AG20443 (cell line): Measurements from ENCODE around the gene KMT2B.
"Not testable (repeated sequence)": the region's sequence is repeated elsewhere in the genome, so short reads cannot be mapped to it uniquely, and the experiment has no call there.

Source experiments
- DNase-seq: peaks from one replicate; pipeline ENCODE4 v3.0.0; 2012; ENCODE audit warnings: low spot score, mixed read lengths

Gene KMT2B

DNA sequence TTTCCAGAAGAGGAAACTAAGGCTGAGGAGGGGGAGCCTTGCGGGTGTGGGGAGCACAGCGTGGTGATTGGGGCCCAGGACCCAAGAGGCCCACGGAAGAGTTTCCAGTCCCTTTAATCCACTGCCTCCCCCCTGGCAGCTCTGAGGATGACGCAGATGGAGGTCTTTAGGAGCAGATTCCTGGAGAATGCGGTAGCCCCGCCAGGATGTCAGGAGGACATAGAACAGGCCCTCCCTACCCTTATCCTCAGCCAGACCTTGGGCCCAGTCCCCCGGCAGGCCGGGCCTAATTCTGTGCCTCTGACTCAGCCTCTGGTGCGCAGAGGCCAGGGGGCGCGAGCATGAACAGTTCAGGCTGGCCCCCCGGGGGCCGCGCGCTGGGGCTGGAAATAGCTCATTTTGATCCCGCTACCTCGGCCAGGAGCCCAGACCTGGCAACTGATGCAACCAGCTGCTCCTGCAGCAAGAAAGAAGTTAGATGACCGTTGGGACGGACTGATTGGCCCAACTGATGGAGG is 39.5 kb downstream of the KMT2B start:
- DNase-seq: peak; percentile 67

- peak; percentile 97 for DNase-seq
These were observed 40.2 kb downstream of the KMT2B start, which contains the start of gene PROSER3 for GRCh38 chr19:35757749-35758608. Gene PROSER3 (plus strand): TSS chr19:35758176. CDS start chr19:35758216, 40 bp downstream.

- DNase-seq: peak; percentile 2
These were observed 41.9 kb downstream of the KMT2B start for GRCh38 chr19:35759697-35760096.

- no peak for DNase-seq
These were observed 43.0 kb downstream of the KMT2B start for GRCh38 chr19:35760711-35761349.

DNA sequence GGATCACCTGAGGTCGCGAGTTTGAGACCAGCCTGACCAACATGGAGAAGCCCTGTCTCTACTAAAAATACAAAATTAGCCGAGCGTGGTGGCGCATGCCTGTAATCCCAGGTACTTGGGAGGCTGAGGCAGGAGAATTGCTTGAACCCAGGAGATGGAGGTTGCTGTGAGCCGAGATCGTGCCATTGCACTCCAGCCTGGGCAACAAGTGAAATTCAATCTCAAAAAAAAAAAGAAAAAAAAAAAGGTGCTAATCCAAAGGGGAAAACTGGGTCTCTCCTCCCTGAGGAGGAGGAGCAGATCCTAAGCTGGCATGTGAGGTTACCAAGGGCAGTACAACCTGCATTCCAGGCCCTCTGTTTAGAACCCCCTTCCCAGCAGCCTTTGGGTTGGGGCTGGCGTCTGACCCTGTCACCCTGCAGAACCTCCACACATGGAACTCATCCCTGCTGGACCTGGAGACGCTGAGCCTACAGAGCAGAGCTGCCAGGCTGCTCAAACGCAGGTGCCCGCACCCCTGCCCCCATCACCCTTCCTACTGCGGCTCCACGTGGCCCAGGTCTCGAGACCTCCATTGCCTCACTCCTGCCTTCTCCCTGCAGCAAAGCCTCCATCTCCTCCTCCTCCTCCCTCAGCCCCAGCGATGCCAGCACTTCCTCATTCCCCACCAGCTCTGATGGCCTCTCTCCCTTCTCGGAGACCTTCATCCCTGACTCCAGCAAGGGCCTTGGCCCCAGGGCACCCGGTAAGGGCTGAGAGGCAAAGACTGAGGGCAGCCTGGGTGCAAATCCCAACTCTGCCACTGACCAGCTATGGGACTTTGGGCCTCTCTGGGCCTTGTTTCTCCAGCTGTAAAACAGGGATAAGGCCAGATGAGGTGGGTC is 46.9 kb downstream of the KMT2B start:
- no peak for DNase-seq

GRCh38 chr19:35766571-35767104 is 48.8 kb downstream of the KMT2B start:
- no peak for DNase-seq

DNA sequence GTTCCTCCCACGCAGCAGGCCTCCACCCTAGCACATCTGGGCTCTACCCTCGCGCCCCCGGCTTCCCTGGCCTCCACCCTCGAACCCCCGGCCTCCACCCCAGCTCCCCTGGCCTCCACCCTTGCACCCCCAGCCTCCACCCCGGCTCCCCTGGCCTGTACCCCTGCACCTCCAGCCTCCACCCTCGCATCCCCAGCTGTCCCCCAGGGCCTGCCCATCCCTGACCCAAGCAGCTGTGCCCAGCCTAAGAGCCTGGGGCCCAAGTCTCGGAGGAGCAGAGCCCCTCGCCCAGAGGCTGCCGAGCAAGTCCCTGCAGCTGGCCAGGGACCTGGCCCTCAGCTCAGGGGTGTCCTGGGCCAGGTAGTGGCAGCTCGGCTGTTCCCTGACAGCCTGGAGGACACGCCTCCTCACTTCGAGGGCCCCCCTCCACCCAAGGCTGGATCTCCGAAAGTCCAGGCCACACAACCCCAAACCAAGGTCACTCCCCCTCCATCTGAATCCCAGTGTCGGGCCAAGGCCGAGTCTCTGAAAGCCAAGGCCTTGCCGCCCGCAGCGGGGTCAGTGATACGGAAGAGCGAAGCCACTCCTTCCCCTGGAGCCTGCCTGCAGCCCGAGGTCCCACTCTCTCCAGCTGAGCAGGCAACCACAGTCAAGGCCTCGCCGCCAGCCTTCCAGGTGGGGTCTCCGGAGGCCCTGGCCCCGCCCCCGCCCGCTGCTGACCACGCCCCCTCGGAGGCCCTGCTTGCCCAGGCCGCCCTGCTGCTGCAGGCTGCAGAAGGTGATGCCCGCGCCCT is 49.7 kb downstream of the KMT2B start:
- peak; percentile 7 for DNase-seq

DNA sequence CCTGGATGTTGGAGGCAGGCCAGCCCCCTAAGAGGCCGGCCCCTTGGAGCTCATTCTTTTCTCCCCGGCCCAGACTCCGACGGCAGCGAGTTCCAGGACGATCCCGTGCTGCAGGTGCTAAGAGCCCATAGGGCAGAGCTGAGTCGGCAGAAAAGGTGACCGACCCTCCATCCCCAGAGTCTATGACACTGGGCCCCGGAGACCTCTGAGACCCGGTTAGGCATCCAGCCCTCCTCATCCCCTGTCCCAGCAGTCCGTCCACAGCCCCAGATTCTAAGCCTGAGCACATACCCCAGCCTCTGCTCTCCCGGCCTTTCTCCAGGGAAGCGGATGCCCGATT is 50.2 kb downstream of the KMT2B start:
- DNase-seq: peak; percentile 4

GRCh38 chr19:35772362-35772761 is 54.6 kb downstream of the KMT2B start:
- DNase-seq: not testable (repeated sequence)

- DNase-seq: no peak
These were observed 55.4 kb downstream of the KMT2B start for GRCh38 chr19:35773020-35773806.

- no peak for DNase-seq
These were observed 56.7 kb downstream of the KMT2B start for GRCh38 chr19:35774274-35775045.

GRCh38 chr19:35775046-35775297 is 57.2 kb downstream of the KMT2B start:
- no peak for DNase-seq

DNA sequence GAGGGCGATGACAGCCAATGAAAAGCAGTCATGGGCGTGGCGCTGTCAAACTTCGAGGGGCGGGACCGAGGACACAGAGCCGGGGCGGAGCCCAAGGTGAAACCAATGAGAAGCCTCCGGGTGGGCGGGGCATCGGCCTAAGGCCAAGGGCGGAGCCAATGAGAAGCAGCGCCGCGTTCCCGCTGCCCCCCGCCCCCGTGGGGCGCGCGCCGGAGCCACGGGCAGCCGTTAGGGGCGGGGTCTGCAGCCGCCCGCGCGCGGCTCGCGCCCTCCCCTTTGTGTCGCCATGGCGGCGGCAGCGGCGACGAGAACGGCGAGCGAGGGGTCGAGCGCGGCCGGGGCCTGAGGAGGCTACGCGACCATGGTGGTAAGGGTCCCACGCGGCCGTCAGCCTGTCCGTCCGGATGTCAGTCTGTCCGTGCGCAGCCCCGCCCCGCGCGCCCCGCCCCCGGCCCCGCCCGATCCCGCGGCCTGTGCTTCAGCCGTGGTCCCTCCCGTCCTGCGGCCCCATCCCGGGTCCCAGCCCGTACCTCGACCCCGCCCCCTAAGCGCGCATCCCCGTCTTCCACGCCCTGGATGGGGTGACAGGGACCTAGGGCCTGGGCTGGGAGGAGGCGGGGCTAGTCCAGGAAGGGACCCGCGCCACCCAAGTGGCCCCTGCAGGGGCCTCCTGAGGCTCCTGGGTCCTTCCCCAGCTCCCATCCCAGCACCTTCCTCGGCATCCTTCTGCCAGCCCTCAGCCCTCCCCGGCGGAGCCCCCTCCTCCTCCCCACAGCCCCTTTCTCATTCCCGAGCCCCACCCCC is 57.7 kb downstream of the KMT2B start, which contains the start of gene ARHGAP33:
Gene ARHGAP33, plus strand, starts transcription at position 267 of the 804 bp plus-strand sequence. Its CDS starts 95 bp downstream, at position 362.
- DNase-seq: peak; percentile 99

- no peak for DNase-seq
These were observed 58.4 kb downstream of the KMT2B start for GRCh38 chr19:35776102-35776788.

DNA sequence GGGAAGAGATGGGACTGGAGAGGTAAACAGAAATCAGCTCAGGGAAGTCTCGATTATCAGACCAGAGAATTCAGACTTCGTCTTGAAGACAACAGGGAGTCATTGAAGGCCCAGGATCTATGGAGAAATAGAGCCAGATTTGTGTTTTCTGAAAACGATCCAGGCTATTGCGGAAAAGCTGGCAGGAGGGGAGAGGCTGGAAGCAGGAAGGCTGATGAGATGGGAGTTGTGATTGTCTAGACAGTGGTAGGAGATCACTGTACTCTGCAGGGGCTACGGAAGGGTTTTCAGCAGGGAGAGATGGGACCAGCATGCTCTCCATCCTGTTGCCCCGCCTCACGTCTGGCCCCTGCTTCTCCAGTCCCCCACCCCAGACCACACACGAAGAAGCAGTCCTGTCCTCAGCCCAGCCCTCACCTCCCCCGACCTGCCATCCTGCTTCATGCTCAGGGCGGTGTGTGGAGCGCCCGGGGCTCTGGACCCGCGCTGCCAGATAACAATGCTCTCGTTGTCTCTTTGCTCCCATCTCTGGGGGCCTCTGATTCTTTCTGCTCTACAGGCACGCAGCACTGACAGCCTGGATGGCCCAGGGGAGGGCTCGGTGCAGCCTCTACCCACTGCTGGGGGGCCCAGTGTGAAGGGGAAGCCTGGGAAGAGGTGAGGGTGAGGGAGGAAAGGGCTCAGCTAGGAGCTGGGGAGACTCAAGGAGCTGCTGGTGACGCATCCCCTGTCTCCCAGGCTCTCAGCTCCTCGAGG is 59.5 kb downstream of the KMT2B start:
- no peak for DNase-seq

GRCh38 chr19:35777961-35778360 is 60.2 kb downstream of the KMT2B start:
- DNase-seq: no peak

GRCh38 chr19:35779033-35779432 is 61.2 kb downstream of the KMT2B start:
- DNase-seq: no peak
